Esophagus muscularis mucosa (tissue), 4 donors: Measurements from ENCODE around the gene DIPK2B.

Experiments
- EP300 ChIP-seq: sonication (generic); formaldehyde crosslinking; IDR thresholded peaks from one replicate; pipeline ENCODE4 v1.6.1; 2017; ENCODE audit warnings: antibody characterized with exemption
- POLR2A ChIP-seq: fragments of 450-650 bp; IDR thresholded peaks from one replicate; pipeline ENCODE4 v1.6.1; 2017; ENCODE audit warnings: antibody characterized with exemption, moderate library complexity, mild to moderate bottlenecking, low read depth
- POLR2AphosphoS5 ChIP-seq, 2 donors: sonication (generic); formaldehyde crosslinking; IDR thresholded peaks; one replicate each; pipeline ENCODE4 v1.6.1; 2017; ENCODE audit warnings: antibody characterized with exemption in 2 of 2
- TF ChIP-seq, protein P1 (sequence below), 3 experiments: fragments of 200-600 bp in 2 of 3; fragments of 450-650 bp in 1 of 3; sonication (generic) in 2 of 3; IDR thresholded peaks; one replicate each; pipeline ENCODE4 v1.5.1; 2017 to 2019; ENCODE audit warnings: antibody characterized with exemption in 3 of 3, mild to moderate bottlenecking in 2 of 3, moderate library complexity in 1 of 3

DNA sequence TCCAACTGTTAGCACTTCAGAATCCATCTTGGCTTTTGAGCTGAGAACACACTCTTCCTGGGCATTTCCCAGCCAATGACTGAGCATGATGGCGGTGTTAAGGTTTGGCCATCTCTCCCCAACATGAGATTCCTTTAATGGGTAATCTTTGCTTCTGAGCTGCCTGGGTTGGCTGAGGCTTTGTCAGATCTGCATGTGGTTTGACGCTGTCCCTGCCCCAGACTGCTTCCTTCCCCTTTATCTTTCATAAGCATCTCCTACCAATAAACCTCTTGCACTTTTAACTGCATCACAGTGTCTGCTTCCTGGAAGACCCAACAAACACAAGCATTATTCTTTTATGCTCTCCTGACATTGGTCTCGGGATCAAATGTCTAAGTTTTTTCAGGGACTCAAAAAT, 31.5 kb upstream of the DIPK2B start:
- TF ChIP-seq, protein P1, sequence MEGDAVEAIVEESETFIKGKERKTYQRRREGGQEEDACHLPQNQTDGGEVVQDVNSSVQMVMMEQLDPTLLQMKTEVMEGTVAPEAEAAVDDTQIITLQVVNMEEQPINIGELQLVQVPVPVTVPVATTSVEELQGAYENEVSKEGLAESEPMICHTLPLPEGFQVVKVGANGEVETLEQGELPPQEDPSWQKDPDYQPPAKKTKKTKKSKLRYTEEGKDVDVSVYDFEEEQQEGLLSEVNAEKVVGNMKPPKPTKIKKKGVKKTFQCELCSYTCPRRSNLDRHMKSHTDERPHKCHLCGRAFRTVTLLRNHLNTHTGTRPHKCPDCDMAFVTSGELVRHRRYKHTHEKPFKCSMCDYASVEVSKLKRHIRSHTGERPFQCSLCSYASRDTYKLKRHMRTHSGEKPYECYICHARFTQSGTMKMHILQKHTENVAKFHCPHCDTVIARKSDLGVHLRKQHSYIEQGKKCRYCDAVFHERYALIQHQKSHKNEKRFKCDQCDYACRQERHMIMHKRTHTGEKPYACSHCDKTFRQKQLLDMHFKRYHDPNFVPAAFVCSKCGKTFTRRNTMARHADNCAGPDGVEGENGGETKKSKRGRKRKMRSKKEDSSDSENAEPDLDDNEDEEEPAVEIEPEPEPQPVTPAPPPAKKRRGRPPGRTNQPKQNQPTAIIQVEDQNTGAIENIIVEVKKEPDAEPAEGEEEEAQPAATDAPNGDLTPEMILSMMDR (IDR thresholded peaks at IDR 0.05), result no peak
- no peak for TF ChIP-seq POLR2AphosphoS5 (IDR thresholded peaks at IDR 0.05)
- TF ChIP-seq POLR2A, result no peak
- no peak for TF ChIP-seq EP300
